ENCODE measurements around the gene LIMS2.

Gene LIMS2

DNA sequence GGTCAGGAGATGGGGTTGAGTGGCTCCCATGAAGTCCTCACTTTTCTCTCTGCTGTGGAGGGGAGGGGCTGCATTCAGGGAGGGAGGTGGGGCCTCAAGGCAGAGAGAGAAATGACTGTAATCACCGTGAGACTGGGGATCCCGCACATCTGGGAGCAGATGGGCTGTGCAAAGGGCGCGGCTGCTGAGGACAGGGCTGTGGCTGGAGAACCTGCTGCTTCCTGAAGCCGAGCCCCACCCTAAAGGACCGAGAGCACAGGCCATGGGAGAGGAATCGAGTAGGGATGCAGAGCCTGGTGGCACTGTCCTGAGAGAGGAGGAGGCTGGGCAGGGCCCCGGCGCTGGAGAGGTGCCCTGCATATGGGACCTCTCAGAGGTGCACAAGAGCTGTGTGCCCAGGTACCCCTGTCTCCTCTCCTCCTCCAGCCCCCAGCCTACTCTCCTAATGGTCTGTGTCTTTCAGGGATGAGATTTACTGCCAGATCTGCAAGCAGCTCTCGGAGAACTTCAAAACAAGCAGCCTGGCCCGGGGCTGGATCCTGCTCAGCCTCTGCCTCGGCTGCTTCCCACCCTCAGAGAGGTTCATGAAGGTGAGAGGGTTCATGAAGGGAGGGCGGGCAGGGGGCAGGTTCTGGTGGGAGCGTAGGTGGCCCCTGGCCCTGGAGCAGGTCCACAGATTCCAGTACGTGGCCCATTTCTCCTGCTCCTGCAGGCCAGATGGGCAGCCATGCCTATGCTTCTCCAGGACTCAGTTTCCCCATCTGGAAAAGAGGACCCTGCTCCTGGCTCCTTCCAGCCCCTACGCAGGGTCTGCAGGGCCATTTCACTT is 55.2 kb downstream of the LIMS2 start:
- no peak for DNase-seq

DNA sequence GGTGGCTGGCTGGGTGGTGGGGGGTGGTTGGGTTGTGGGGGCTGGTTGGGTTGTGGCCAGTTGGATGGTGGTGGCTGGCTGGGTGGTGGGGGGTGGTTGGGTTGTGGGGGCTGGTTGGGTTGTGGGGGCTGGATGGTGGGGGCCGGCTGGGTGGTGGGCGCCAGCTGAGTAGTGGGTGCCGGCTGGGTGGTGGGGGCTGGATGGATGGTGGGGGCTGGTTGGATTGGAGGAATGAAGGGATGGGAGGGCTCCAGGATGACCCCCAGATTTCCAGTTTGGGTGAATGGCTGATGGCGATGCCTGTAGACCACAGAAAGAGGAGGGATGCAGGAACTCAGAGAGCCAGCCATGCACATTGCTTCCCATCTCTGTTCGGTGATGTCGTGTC is 56.1 kb downstream of the LIMS2 start:
- no peak for DNase-seq

DNA sequence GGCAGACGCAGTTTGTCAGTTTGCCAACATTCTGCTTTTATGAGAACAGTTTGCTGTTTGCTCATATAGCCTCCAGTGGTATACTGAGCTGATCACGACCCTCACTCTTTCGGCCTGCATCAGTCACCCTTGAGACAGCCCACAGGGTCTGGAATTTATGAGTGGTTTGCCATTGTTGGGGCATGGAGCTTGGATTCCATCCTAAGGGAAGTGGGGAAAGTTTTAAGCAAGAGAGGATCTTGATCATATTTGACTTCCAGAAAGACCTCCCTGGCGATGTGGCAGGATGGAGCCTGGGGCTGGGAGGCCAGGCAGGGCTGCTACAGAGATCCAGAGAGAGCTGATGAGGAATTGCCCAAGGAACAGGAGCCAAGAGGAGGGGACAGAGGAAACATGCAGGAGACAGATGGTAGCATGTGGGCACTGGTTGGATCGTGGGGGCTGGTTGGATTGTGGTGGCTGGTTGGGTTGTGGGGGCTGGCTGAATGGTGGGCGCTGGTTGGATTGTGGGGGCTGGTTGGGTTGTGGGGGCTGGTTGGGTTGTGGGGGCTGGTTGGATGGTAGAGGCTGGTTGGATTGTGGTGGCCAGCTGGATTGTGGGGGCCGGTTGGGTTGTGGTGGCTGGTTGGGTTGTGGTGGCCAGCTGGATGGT is 56.7 kb downstream of the LIMS2 start:
- DNase-seq, result no peak

- no peak for DNase-seq
Measured at GRCh38 chr2:127615511-127616166, 59.7 kb downstream of the LIMS2 start.

GRCh38 chr2:127614731-127615130 is 60.6 kb downstream of the LIMS2 start:
- DNase-seq, result peak; percentile 5

DNA sequence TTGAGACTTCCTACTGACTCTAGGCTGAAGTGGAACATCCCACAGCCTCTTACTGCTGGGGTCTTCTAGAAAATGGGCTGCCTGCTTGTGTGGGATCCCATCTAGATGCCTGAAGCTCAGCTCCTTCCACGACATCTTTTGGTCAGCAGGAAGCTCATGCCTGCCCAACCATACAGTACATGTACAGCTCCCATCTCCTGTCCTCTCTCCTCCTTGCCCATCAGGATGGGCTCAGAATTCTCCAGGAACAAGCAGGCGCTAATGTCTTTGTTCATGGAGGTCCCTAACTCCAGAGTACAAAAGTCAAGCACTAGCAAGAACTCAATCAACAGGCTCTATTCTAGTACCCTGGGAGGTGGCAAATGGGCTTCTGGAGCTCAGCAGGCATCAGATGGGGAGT is 61.1 kb downstream of the LIMS2 start:
- DNase-seq, result no peak

GRCh38 chr2:127612111-127612822 is 63.1 kb downstream of the LIMS2 start:
- DNase-seq, result no peak

DNA sequence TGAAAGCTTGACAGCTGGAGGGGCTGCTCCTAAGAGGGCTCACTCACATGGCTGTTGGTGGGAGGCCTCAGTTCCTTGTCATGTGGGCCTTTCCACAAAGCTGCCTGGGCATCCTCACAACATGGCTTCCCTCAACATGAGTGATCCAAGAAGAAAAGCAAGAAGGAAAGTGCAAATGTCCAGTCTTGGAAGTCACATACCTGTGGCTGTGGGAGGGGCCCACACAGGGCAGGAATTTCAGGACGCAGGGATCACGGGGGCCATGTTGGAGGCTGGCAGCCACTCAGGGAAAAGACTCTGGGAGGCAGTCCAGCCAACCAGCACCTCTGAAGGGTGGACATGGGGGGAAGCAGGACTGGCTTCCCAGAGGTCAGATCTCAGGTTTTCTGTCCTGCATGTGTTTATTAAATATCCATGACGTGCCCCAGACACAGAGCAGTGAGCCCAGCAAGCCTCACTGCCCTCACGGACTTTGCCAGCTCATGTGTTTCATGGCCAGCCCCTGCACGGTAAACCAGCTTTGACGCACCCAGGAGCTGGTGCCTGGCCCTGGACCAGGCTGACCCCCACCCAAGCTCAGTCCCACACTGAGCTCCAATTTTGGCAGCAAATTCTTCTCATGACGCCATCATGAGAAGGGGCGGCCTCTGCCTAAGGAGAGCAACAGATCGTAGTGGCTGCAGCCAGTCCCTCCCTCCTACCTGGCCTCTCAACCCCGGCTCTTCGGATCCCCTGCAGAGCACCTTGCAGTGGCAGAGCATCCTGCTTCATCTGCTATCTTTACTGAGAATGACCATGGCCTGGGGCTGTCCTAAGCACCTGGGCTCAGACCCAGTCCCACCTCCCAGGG is 64.0 kb downstream of the LIMS2 start:
- no peak for DNase-seq

DNA sequence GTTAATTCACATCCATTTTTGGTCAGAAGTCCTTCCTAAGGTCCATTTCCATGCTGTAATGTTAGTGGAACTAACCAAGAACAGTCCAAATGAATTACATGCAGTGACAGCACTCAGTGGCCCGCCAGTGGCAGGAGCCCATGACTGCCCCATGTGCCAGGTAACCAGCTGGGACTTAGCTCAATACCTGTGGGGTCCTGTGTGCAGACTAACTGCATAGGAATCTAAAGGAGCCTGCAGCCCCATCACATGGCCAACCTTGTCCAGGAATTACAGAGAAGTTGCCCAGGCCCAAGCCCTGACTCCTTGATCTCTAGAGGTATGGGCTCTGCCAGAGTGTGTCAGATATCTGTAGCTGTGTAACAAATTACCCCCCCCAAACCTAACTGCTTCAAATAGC is 64.8 kb downstream of the LIMS2 start:
- no peak for DNase-seq

DNA sequence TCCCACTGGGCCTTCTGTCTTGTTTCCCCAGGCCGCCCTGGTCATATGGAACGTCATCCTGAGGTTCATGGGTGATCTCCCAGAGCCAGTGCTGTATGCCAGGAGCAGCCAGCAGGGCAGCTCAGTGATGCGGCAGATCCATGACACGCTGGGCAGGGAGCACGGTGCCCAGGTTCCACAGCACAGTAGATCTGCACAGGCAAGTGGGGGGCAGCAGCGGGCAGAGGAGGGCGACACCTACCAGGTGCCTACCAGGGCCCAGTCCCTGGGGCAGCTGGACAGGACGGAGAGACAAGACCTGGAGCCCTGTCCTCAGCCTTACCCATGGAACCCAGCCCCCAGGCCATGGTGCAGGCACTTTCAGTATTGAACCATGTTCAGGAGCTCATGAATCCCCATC is 65.5 kb downstream of the LIMS2 start:
- DNase-seq, result no peak

DNA sequence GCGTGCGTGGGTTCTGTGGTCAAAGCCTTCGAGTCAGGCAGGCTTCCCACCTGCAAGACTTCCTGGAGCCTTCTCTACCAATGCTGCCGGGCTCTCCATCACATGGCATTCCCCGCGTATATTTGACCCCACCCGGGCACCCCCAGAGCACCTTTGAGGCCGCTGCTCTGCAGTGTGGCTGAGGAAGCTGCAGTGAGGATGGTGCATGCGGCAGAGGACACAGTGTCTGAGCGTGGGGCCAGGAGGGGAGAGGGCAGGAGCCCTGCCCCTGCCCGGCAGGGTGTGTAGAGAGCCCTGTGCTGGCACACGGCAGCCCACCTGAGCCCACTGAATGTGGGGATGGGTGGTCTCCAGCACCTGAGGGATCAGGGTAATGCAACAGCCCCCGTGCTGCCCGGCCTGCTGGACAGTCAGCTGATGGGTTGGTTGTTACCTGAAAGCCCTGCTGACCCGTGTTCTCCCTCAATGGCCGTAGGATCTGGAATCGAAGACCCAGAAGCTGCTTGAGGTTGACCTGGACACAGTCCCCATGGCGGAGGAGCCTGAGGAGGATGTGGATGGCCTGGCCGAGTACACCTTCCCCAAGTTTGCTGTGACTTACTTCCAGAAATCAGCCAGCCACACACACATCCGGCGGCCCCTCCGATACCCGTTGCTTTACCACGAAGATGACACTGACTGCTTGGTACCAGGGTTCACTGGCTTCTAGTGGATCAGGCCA is 66.1 kb downstream of the LIMS2 start:
- DNase-seq, result no peak

- no peak for DNase-seq
Measured at GRCh38 chr2:127608061-127609030, 67.0 kb downstream of the LIMS2 start.

DNA sequence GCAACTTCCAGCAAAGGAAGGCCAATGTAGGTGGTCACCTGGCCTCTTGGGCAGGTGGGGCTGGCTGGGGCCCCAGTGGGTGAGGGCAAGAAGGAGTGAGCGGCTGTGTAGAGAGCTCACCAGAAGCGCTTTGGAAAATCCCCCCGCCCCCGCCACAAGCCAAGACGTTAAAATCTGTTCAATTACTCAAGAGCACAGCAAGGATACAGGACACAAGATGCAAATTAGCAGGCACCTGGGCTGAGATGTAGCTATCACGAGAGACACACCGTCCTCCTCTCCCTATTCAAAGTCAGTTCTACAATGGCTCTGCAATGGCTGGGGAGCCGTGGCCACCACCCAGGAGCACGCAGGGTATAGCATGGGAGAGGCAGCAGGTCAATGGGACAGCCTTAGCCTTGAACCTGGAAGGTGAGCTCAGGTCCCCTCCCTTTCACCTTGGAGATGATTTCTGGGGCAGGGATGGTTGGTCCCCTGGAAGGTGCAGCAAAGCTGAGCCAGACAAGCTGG is 67.9 kb downstream of the LIMS2 start:
- no peak for DNase-seq

DNA sequence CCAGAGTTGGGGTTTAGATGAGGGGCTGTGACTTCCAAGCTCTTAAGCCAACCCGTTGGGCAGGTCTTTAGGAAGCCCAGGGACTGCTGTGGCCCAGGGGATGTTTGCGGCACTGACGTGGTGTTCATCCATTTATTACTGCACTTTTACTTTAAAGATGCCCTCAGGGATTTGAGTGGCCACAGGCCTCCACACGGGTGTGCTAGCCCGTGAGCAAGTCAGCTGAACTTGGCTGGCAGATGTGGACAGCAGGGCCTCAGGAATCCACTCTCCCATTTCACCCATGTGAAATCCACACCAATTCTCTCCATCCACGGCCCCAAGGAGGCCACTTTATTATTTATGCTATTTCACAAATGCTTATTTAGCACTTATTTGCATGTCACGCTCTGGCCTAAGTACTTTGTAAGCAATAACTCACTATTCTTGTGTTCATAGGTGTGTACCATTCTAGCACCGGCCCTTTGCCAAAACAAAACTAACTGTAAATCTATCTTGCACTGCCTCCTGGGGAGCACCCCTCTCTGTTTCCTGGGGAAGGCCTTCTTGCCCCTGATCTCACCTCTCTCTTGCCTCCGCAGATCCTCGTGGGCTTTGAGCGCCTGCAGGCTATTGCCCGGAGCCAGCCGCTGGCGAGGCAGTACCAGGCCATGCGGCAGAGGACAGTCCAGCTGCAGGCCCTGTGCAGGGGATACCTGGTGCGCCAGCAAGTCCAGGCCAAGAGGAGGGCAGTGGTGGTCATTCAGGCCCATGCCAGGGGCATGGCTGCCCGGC is 68.5 kb downstream of the LIMS2 start:
- DNase-seq, result no peak

DNA sequence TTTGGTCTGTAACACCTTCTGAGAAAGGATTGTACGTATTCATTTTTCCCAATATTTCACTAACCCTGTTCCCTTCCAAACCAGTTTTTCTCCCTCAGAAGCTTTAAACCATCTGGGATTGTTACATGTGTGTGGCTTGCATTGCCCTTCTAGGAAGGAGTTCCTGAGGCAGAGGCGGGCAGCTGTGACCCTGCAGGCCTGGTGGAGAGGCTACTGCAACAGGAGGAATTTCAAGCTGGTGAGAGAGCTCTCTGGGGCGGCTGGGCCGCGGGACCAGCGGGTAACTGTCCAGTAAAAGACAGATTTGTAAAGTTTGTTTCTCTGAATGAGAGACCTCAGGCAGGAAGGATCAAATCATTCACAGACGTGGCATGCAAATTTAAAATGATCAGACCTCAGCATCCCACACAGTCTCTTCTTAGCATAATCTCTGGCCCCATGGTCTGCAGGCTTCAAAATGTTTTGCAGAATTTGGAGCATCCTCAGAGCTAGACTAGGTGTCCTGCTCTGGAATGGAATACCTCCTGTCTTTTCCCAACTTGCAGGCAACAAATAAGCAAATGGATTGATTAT is 69.6 kb downstream of the LIMS2 start:
- DNase-seq, result no peak

DNA sequence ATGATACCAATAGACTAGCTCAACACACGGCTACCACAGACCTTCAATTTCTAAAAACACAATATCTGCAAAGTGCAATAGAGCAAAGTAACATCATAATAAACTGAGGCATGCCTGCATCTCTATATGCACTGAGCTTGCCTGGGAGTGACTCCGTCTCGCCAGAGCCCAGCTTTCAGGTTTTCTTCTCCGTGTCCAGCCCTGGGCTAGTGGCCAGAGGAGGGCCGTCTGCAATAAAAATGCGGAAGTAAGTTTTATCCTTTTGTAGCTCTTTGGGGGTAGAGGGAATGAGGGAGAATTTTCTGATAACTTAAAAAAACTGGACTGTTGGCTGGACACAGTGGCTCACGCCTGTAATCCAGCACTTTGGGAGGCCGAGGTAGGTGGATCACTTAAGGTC is 70.3 kb downstream of the LIMS2 start:
- DNase-seq, result no peak

GRCh38 chr2:127599211-127599610 is 76.1 kb downstream of the LIMS2 start:
- DNase-seq, result peak; percentile 8

- no peak for DNase-seq
Measured at GRCh38 chr2:127598711-127599110, 76.6 kb downstream of the LIMS2 start.

DNA sequence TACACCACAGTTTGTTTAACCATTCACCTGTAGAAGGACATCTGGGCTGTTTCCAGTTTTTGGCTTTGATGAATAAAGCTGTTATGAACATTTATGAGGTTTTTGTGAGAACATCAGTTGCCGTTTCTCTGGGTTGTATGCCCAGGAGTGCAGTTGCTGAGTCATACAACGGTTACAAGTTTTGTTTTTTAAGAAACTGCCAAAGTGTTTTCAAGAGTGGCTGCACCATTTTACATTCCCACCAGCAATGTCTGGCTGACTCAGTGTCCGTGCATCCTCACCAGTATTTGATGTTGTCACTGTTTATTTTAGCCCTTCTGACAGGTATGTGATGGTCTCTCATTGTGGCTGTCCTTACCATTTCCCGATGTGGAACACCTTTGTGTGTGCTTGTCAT is 77.3 kb downstream of the LIMS2 start:
- DNase-seq, result peak; percentile 37

Measured in HCEC 1CT (cell line).